ENCODE data around the gene LMAN1.

Gene LMAN1

GRCh38 chr18:59358712-59359575 lies at the start of gene LMAN1:
Gene LMAN1, minus strand, starts transcription at chr18:59359265. Its CDS starts 21 bp downstream, at chr18:59359244.
- Histone ChIP-seq H3K9me2 (replicated peaks; ENCODE audit: low read depth, low read length) (no peaks in the 10 kb centered on the region), H3K9ac (ENCODE audit: low read depth, low read length, poor library complexity, severe bottlenecking) (peak within 1 kb of the TSS; percentile 95), H3K4me3 (ENCODE audit: low read length, poor library complexity, severe bottlenecking) (peak within 1 kb of the TSS; percentile 97), H3K4me1 (ENCODE audit: insufficient read depth, low read length, poor library complexity, severe bottlenecking) (peaks cover 46% of the 10 kb centered on the region), H3K27me3 (ENCODE audit: insufficient read depth, low read length, poor library complexity, severe bottlenecking) (peaks cover 12% of the 10 kb centered on the region), H3F3A (ENCODE audit: low read depth) (no peaks in the 10 kb centered on the region), H3K36me3 (ENCODE audit: insufficient read depth, low read length) (peaks cover 10% of the 10 kb centered on the region), H3K9me3 (ENCODE audit: insufficient read depth, low read depth, low read length) (no peaks in the 10 kb centered on the region), H3K4me2 (ENCODE audit: low read depth, low read length, poor library complexity, severe bottlenecking) (peak within 1 kb of the TSS; percentile 87), H2AFZ (ENCODE audit: low read length) (peak within 1 kb of the TSS; percentile 92), H4K20me1 (ENCODE audit: insufficient read depth, low read length, poor library complexity, severe bottlenecking) (peaks cover 48% of the 10 kb centered on the region), H3K79me2 (ENCODE audit: insufficient read depth, low read length) (peaks cover 50% of the 10 kb centered on the region)
- TF ChIP-seq EZH2phosphoT487 (IDR thresholded peaks at IDR 0.05; ENCODE audit: borderline replicate concordance) (no peak), CTCF (conservative IDR thresholded peaks at IDR 0.05; ENCODE audit: low read length) (no peak)

- Histone ChIP-seq H3K4me3 (ENCODE audit: low read length, poor library complexity, severe bottlenecking) (no peak overlapping the region), H3K79me2 (ENCODE audit: insufficient read depth, low read length) (no peaks in the 10 kb centered on the region), H3K4me2 (ENCODE audit: low read depth, low read length, poor library complexity, severe bottlenecking) (no peak overlapping the region), H3K9me2 (replicated peaks; ENCODE audit: low read depth, low read length) (no peaks in the 10 kb centered on the region), H3F3A (ENCODE audit: low read depth) (no peaks in the 10 kb centered on the region), H3K27me3 (ENCODE audit: insufficient read depth, low read length, poor library complexity, severe bottlenecking) (no peaks in the 10 kb centered on the region), H3K36me3 (ENCODE audit: insufficient read depth, low read length) (no peaks in the 10 kb centered on the region), H2AFZ (ENCODE audit: low read length) (peak overlapping the region; percentile 28; the same call in 1 of the 2 replicates), H3K4me1 (ENCODE audit: insufficient read depth, low read length, poor library complexity, severe bottlenecking) (no peaks in the 10 kb centered on the region), H4K20me1 (ENCODE audit: insufficient read depth, low read length, poor library complexity, severe bottlenecking) (no peaks in the 10 kb centered on the region), H3K9ac (ENCODE audit: low read depth, low read length, poor library complexity, severe bottlenecking) (no peak overlapping the region), H3K9me3 (ENCODE audit: insufficient read depth, low read depth, low read length) (no peaks in the 10 kb centered on the region)
- TF ChIP-seq EZH2phosphoT487 (IDR thresholded peaks at IDR 0.05; ENCODE audit: borderline replicate concordance) (no peak), CTCF (conservative IDR thresholded peaks at IDR 0.05; ENCODE audit: low read length) (peak; percentile 100)
Measured at GRCh38 chr18:59402432-59403090, 43.5 kb upstream of the LMAN1 start.

GRCh38 chr18:59400407-59400806 lies 41.3 kb upstream of the LMAN1 start:
- Histone ChIP-seq H3K36me3 (ENCODE audit: insufficient read depth, low read length) (no peaks in the 10 kb centered on the region), H4K20me1 (ENCODE audit: insufficient read depth, low read length, poor library complexity, severe bottlenecking) (no peaks in the 10 kb centered on the region), H2AFZ (ENCODE audit: low read length) (no peak overlapping the region), H3F3A (ENCODE audit: low read depth) (no peaks in the 10 kb centered on the region), H3K9ac (ENCODE audit: low read depth, low read length, poor library complexity, severe bottlenecking) (no peak overlapping the region), H3K4me3 (ENCODE audit: low read length, poor library complexity, severe bottlenecking) (no peak overlapping the region), H3K4me1 (ENCODE audit: insufficient read depth, low read length, poor library complexity, severe bottlenecking) (peaks cover 2% of the 10 kb centered on the region), H3K9me3 (ENCODE audit: insufficient read depth, low read depth, low read length) (no peaks in the 10 kb centered on the region), H3K9me2 (replicated peaks; ENCODE audit: low read depth, low read length) (no peaks in the 10 kb centered on the region), H3K27me3 (ENCODE audit: insufficient read depth, low read length, poor library complexity, severe bottlenecking) (no peaks in the 10 kb centered on the region), H3K79me2 (ENCODE audit: insufficient read depth, low read length) (no peaks in the 10 kb centered on the region), H3K4me2 (ENCODE audit: low read depth, low read length, poor library complexity, severe bottlenecking) (no peak overlapping the region)
- TF ChIP-seq CTCF (conservative IDR thresholded peaks at IDR 0.05; ENCODE audit: low read length) (no peak), EZH2phosphoT487 (IDR thresholded peaks at IDR 0.05; ENCODE audit: borderline replicate concordance) (no peak)
